GM12878 (cell line): ENCODE results near the gene P2RX1. TPM values are rescaled to one million over a fixed set of nuclear protein-coding genes. Genes with fewer than 3 reads are reported as not detected.

Experiments
- ATAC-seq: fragments of 200-7000 bp; cut with Tn5 transposase; 3 replicates; pipeline ENCODE4 v1.9.1; 2020; ENCODE audit warnings: mild to moderate bottlenecking, moderate library complexity
- BruUV-seq: library from RNA; stranded (reverse); fragments of 400-500 nt; replicated peaks from 2 replicates; lab custom pipeline; 2021; lab: Mats Ljungman, UMichigan
- CTCF ChIA-PET: fragments of 300-600 bp; sonication (Branson Sonifier 250); formaldehyde crosslinking; extraction: SDS; loops from one replicate; lab custom pipeline; 2021; ENCODE audit warnings: inconsistent platforms; lab: Yijun Ruan, JAX
- POLR2A ChIA-PET: fragments of 350-600 bp; formaldehyde crosslinking; extraction: SDS; loops from one replicate; lab custom pipeline; 2021; ENCODE audit warnings: inconsistent platforms; lab: Charles Lee
- RAD21 ChIA-PET: fragments of 300-600 bp; sonication (Branson Sonifier 250); formaldehyde crosslinking; loops from one replicate; lab custom pipeline; 2023; ENCODE audit warnings: antibody characterized with exemption; ENCODE audit not compliant: unreplicated experiment; lab: Charles Lee
- SMC1A ChIA-PET: fragments of 300-600 bp; sonication (Branson Sonifier 250); formaldehyde crosslinking; loops from one replicate; lab custom pipeline; 2023; ENCODE audit not compliant: unreplicated experiment, uncharacterized antibody; lab: Charles Lee
- DNase-seq: peaks from one replicate; pipeline ENCODE4 v3.0.0-alpha.2; 2011; ENCODE audit warnings: low read depth, low spot score
- FAIRE-seq: peaks from 3 replicates; lab custom pipeline; 2011; peaks lifted over from hg19 to GRCh38; lab: Jason Lieb, UNC
- H2AFZ ChIP-seq: 2 replicates; pipeline ENCODE4 v1.6.0; 2011; ENCODE audit warnings: low read depth, low read length, control low read depth; ENCODE audit not compliant: control insufficient read depth
- H3K27ac ChIP-seq: 2 replicates; pipeline ENCODE4 v1.5.1; 2011; ENCODE audit warnings: control low read depth; ENCODE audit not compliant: control insufficient read depth, insufficient read depth
- H3K27me3 ChIP-seq, 2 experiments: replicated peaks in 1 of 2; 2 replicates each; pipeline versions ENCODE4 v1.6.0 to v1.6.1; 2011; ENCODE audit warnings: low read length in 1 of 2; ENCODE audit not compliant: control insufficient read depth in 2 of 2, insufficient read depth in 2 of 2
- H3K36me3 ChIP-seq, 2 experiments: 2 replicates each; pipeline ENCODE4 v1.5.1; 2011; ENCODE audit warnings: low read length in 1 of 2; ENCODE audit not compliant: control insufficient read depth in 2 of 2, insufficient read depth in 2 of 2
- H3K4me1 ChIP-seq: 2 replicates; pipeline ENCODE4 v1.6.1; 2011; ENCODE audit warnings: mild to moderate bottlenecking, low read length, moderate library complexity, mixed read lengths; ENCODE audit not compliant: control insufficient read depth, insufficient read depth
- H3K4me2 ChIP-seq: 2 replicates; pipeline ENCODE4 v1.6.0; 2011; ENCODE audit warnings: control low read depth; ENCODE audit not compliant: control insufficient read depth, insufficient read depth
- H3K4me3 ChIP-seq: fragments of 200-600 bp; sonication (generic); 2 replicates; pipeline ENCODE4 v1.5.1; 2016
- H3K79me2 ChIP-seq: 2 replicates; pipeline ENCODE4 v1.6.0; 2011; ENCODE audit warnings: low read length; ENCODE audit not compliant: control insufficient read depth, insufficient read depth
- H3K9ac ChIP-seq: 2 replicates; pipeline ENCODE4 v1.8.0; 2011; ENCODE audit warnings: low read length, control low read depth, mixed read lengths; ENCODE audit not compliant: control insufficient read depth, insufficient read depth
- H3K9me3 ChIP-seq: replicated peaks from 3 replicates; pipeline ENCODE4 v1.5.1; 2011; ENCODE audit warnings: mild to moderate bottlenecking, low read length; ENCODE audit not compliant: control insufficient read depth, insufficient read depth
- H4K20me1 ChIP-seq: 2 replicates; pipeline ENCODE4 v1.6.0; 2011; ENCODE audit not compliant: control insufficient read depth, insufficient read depth
- IKZF1 ChIP-seq: fragments of 450-650 bp; conservative IDR thresholded peaks from 2 replicates; pipeline ENCODE4 v1.6.1; 2017; ENCODE audit warnings: antibody characterized with exemption, mild to moderate bottlenecking
- NBN ChIP-seq: fragments of 450-650 bp; IDR thresholded peaks from 2 replicates; pipeline ENCODE4 v1.6.1; 2016
- NR2C2 ChIP-seq: IDR thresholded peaks from 2 replicates; pipeline ENCODE4 v1.6.1; 2011; ENCODE audit warnings: borderline replicate concordance, low read depth; ENCODE audit not compliant: control insufficient read depth, insufficient read length
- RFX5 ChIP-seq: IDR thresholded peaks from 2 replicates; pipeline ENCODE4 v1.6.1; 2011; ENCODE audit warnings: low read depth, low read length, improper control_type of control experiment
- SMAD1 ChIP-seq: fragments of 450-650 bp; IDR thresholded peaks from 2 replicates; pipeline ENCODE4 v1.6.1; 2018; ENCODE audit warnings: mild to moderate bottlenecking, low read depth; ENCODE audit not compliant: partially characterized antibody
- SPI1 ChIP-seq: IDR thresholded peaks from 2 replicates; pipeline ENCODE4 v1.6.1; 2011; ENCODE audit warnings: low read depth, mild to moderate bottlenecking, low read length, moderate library complexity, borderline replicate concordance; ENCODE audit not compliant: insufficient read depth
- SREBF1 ChIP-seq: IDR thresholded peaks from 2 replicates; pipeline ENCODE4 v1.6.1; 2012; ENCODE audit warnings: mild to moderate bottlenecking, low read length
- TCF12 ChIP-seq: IDR thresholded peaks from 2 replicates; pipeline ENCODE4 v1.6.1; 2011; ENCODE audit warnings: low read depth, mild to moderate bottlenecking, low read length
- WGBS: methylation state at CpG from one replicate; pipeline ENCODE4 v1.1.6; 2016; ENCODE audit warnings: low lambda C conversion rate; ENCODE audit not compliant: insufficient replicate concordance, insufficient coverage; ENCODE audit errors: missing lambda C conversion rate; 5-methylcytosine and 5-hydroxymethylcytosine counted together
- in situ Hi-C: fragments of 300-500 bp; cut with MboI; formaldehyde crosslinking; loops from 9 replicates; pipeline ENCODE4 v1.14.3; 2018; ENCODE audit warnings: mixed read lengths
- intact Hi-C: fragments of 100-400 bp; cut with micrococcal nuclease; formaldehyde crosslinking; loops from one replicate; pipeline ENCODE4 v1.14.2; 2022; ENCODE audit not compliant: unreplicated experiment
- polyA plus RNA-seq, 11 experiments: library from polyadenylated mRNA; depleted of rRNA in 4 of 11; unstranded in 6 of 11; stranded (reverse) in 5 of 11; fragments of >200 nt; fragmentation: Nextera tagmentation in 4 of 11; fragmentation: Illumina TruSeq in 1 of 11; extraction: Ambion mirVana in 4 of 11; extraction: Trizol in 1 of 11; gene quantifications; 1 replicate in 1 of 11; 2 replicates in 10 of 11; pipeline versions ENCODE4 v1.2.1 to v1.2.3, GENCODE V29; 2011 to 2016; ENCODE audit warnings: inconsistent platforms in 2 of 11, missing spikeins in 2 of 11, low read depth in 1 of 11
- total RNA-seq, 4 experiments: library from RNA; depleted of rRNA in 3 of 4; stranded (reverse); fragments of >200 nt in 3 of 4; fragmentation: Illumina TruSeq in 1 of 4; extraction: Trizol in 1 of 4; gene quantifications; 2 replicates each; pipeline versions ENCODE4 v1.2.1 to v1.2.3, GENCODE V29; 2013 to 2021
- TF ChIP-seq, protein P1 (sequence below): fragments of 450-650 bp; IDR thresholded peaks from 2 replicates; pipeline ENCODE4 v1.6.1; 2017; ENCODE audit warnings: low read depth, mild to moderate bottlenecking, moderate library complexity

P2RX1 gene
- total and polyA plus RNA-seq, 10 of the 15 experiments (the other 5 are each of a cell fraction or from before 2014, with no cell fraction given): 0.12 to 6.2 (median 3.4) TPM

DNA sequence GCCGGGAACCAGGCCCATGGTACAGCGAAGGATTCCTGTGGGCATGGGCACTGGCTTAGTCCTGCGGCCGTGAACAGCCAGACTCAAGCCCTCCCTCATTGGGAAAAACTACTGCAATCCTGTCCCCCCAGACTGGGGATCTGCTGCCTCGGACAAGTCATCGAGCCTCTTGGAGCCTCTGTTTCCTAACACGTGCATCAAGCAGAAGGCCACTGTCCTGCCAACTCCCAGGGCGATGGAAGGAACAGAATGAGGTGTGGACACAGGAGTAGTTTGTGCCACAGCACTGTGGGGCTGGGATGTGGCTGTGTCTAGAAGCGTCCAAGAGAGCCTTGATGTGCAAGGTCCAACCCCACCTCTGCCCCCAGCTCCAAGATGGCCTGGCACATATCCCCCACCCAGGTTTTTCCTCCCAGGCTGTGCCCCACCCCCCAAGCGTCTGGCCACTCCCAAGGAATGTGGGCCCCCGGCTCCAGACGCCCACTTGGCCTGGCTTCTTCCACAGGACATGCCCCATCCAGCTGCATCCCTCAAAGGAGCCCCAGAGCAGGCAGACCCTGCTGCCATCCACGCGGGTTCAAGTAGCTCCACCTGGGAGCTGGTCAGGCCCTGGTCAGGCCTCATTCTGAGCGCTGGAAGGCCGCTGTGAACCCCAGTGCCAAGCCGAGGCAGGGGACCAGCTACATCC is 26.8 kb downstream of the P2RX1 start:
- 59% methylated on average over 17 of the region's 17 CpGs for WGBS
- FAIRE-seq (no peak), DNase-seq (no peak), ATAC-seq (no peak)
- Histone ChIP-seq H3K9me3 (no peaks in the 10 kb centered on the region), H3K4me3 (no peak overlapping the region), H3K4me2 (no peak overlapping the region), H2AFZ (no peak overlapping the region), H3K9ac (no peak overlapping the region), H3K4me1 (peaks cover 3% of the 10 kb centered on the region), H3K27me3 (peaks cover 0 to 2% of the 10 kb centered on the region in 2 experiments; a peak in 1 of 4 replicates), H3K27ac (no peak overlapping the region), H3K36me3 (no peaks in the 10 kb centered on the region), H4K20me1 (no peaks in the 10 kb centered on the region), H3K79me2 (no peaks in the 10 kb centered on the region)
- intact Hi-C loops (no loop called here), in situ Hi-C loops (no loop called here)
- BruUV-seq: no TSS peak
- ChIA-PET POLR2A (no interaction called here), CTCF (interaction anchor here (0.6 to 1.9 kb wide), 3 partner anchors 26 to 457 kb away, joined by 3 to 10 read pairs (median 4); partner anchors contain the start of gene NCBP3), SMC1A (interaction anchor here (1.3 to 1.8 kb wide), 2 partner anchors 14 to 24 kb away, joined by 3 to 4 read pairs; no protein-coding TSS in a partner anchor), RAD21 (interaction anchor here (0.8 to 1.2 kb wide), 2 partner anchors 22 to 152 kb away, joined by 3 to 4 read pairs; no protein-coding TSS in a partner anchor)
- TF ChIP-seq RFX5 (no peak), SMAD1 (no peak), SREBF1 (no peak), SPI1 (no peak), IKZF1 (no peak), NR2C2 (no peak), NBN (no peak), TCF12 (no peak)
- TF ChIP-seq, protein P1, sequence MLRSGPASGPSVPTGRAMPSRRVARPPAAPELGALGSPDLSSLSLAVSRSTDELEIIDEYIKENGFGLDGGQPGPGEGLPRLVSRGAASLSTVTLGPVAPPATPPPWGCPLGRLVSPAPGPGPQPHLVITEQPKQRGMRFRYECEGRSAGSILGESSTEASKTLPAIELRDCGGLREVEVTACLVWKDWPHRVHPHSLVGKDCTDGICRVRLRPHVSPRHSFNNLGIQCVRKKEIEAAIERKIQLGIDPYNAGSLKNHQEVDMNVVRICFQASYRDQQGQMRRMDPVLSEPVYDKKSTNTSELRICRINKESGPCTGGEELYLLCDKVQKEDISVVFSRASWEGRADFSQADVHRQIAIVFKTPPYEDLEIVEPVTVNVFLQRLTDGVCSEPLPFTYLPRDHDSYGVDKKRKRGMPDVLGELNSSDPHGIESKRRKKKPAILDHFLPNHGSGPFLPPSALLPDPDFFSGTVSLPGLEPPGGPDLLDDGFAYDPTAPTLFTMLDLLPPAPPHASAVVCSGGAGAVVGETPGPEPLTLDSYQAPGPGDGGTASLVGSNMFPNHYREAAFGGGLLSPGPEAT: no peak
